Astrocyte of the cerebellum (primary cell): ENCODE results near the gene PDE4D.

Source experiments
- DNase-seq: peaks from one replicate; pipeline ENCODE4 v3.0.0-alpha.2; 2011; ENCODE audit warnings: low read depth
- H3K4me3 ChIP-seq: 2 replicates; pipeline ENCODE4 v1.5.1; 2011; ENCODE audit warnings: mild to moderate bottlenecking, low read depth, low read length, moderate library complexity
- CTCF ChIP-seq: IDR thresholded peaks from 2 replicates; pipeline ENCODE4 v1.5.1; 2012; ENCODE audit warnings: low read length, low read depth, moderate library complexity, mild to moderate bottlenecking; ENCODE audit errors: missing control alignments
- in situ Hi-C: cut with HindIII; loops from 2 replicates; pipeline ENCODE4 v1.10.0; 2017; ENCODE audit warnings: low sequenced_read_pairs

Gene PDE4D

GRCh38 chr5:59704936-59705335 is 188.6 kb downstream of the PDE4D start:
- in situ Hi-C loops: no loop called here
- no peak overlapping the region for H3K4me3 ChIP-seq
- no peak for TF ChIP-seq CTCF
- DNase-seq: no peak

DNA sequence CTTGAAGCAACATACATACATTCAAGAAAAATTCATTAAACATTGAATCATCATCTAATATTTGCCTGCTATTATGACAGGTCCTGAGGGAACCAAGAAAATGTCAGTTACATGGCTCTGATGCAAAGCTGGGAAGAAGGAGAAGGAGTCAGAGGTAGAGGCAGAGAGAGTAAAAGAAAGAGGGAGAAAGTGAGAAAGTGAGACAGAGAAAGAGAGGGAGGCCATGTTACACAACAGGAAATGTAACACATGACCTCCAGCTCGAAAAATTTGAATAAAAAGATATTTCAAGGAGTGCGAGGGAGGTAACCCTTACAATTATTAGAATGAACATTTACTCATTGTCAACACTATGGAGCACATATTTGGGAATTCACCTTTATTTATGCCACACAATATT is 189.7 kb downstream of the PDE4D start:
- no peak overlapping the region for H3K4me3 ChIP-seq
- TF ChIP-seq CTCF: no peak
- in situ Hi-C loops: no loop called here
- DNase-seq: no peak

- in situ Hi-C loops: no loop called here
- no peak for TF ChIP-seq CTCF
- peak; percentile 31 for DNase-seq
- no peak overlapping the region for H3K4me3 ChIP-seq
Measured at GRCh38 chr5:59698207-59699178, 195.0 kb downstream of the PDE4D start.

DNA sequence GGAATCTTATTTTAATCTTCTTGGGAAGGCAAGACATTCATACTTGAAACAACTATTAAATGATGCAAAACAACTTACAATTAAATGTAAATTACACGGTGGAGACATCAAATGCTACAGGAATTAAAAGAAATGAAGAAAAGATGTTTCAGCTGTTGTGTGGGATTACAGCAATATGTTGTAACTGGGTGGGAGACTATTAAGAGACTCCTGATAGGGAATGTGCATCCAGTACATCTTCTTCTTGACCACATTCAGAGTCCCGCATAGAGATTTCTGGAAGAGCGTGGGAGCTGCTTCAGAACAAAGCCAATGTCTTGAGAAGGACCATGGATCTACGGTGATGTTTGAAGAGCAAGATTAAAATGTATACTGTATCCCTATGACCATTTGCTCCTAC is 199.1 kb downstream of the PDE4D start:
- in situ Hi-C loops: no loop called here
- no peak for DNase-seq

GRCh38 chr5:59693492-59694309 is 199.8 kb downstream of the PDE4D start:
- no peak for TF ChIP-seq CTCF
- H3K4me3 ChIP-seq: no peak overlapping the region
- in situ Hi-C loops: no loop called here
- DNase-seq: no peak

More for the DNA sequence above, 199.1 kb downstream of the PDE4D start:
- TF ChIP-seq CTCF: no peak
- H3K4me3 ChIP-seq: no peak overlapping the region

GRCh38 chr5:59685793-59686192 is 207.7 kb downstream of the PDE4D start:
- DNase-seq: no peak
- TF ChIP-seq CTCF: no peak
- H3K4me3 ChIP-seq: no peak overlapping the region
- in situ Hi-C loops: no loop called here
